GM12878 (cell line): ENCODE results near the gene WWOX. TPM values are rescaled to one million over a fixed set of nuclear protein-coding genes. Genes with fewer than 3 reads are reported as not detected.

ENCODE experiments used
- ATAC-seq: fragments of 200-7000 bp; cut with Tn5 transposase; 3 replicates; pipeline ENCODE4 v1.9.1; 2020; ENCODE audit warnings: mild to moderate bottlenecking, moderate library complexity
- BruUV-seq: library from RNA; stranded (reverse); fragments of 400-500 nt; replicated peaks from 2 replicates; lab custom pipeline; 2021; lab: Mats Ljungman, UMichigan
- CTCF ChIA-PET: fragments of 300-600 bp; sonication (Branson Sonifier 250); formaldehyde crosslinking; extraction: SDS; loops from one replicate; lab custom pipeline; 2021; ENCODE audit warnings: inconsistent platforms; lab: Yijun Ruan, JAX
- POLR2A ChIA-PET: fragments of 350-600 bp; formaldehyde crosslinking; extraction: SDS; loops from one replicate; lab custom pipeline; 2021; ENCODE audit warnings: inconsistent platforms; lab: Charles Lee
- RAD21 ChIA-PET: fragments of 300-600 bp; sonication (Branson Sonifier 250); formaldehyde crosslinking; loops from one replicate; lab custom pipeline; 2023; ENCODE audit warnings: antibody characterized with exemption; ENCODE audit not compliant: unreplicated experiment; lab: Charles Lee
- SMC1A ChIA-PET: fragments of 300-600 bp; sonication (Branson Sonifier 250); formaldehyde crosslinking; loops from one replicate; lab custom pipeline; 2023; ENCODE audit not compliant: unreplicated experiment, uncharacterized antibody; lab: Charles Lee
- DNase-seq: peaks from one replicate; pipeline ENCODE4 v3.0.0-alpha.2; 2011; ENCODE audit warnings: low read depth, low spot score
- FAIRE-seq: peaks from 3 replicates; lab custom pipeline; 2011; peaks lifted over from hg19 to GRCh38; lab: Jason Lieb, UNC
- H2AFZ ChIP-seq: 2 replicates; pipeline ENCODE4 v1.6.0; 2011; ENCODE audit warnings: low read depth, low read length, control low read depth; ENCODE audit not compliant: control insufficient read depth
- H3K27ac ChIP-seq: 2 replicates; pipeline ENCODE4 v1.5.1; 2011; ENCODE audit warnings: control low read depth; ENCODE audit not compliant: control insufficient read depth, insufficient read depth
- H3K27me3 ChIP-seq, 2 experiments: replicated peaks in 1 of 2; 2 replicates each; pipeline versions ENCODE4 v1.6.0 to v1.6.1; 2011; ENCODE audit warnings: low read length in 1 of 2; ENCODE audit not compliant: control insufficient read depth in 2 of 2, insufficient read depth in 2 of 2
- H3K36me3 ChIP-seq, 2 experiments: 2 replicates each; pipeline ENCODE4 v1.5.1; 2011; ENCODE audit warnings: low read length in 1 of 2; ENCODE audit not compliant: control insufficient read depth in 2 of 2, insufficient read depth in 2 of 2
- H3K4me1 ChIP-seq: 2 replicates; pipeline ENCODE4 v1.6.1; 2011; ENCODE audit warnings: mild to moderate bottlenecking, low read length, moderate library complexity, mixed read lengths; ENCODE audit not compliant: control insufficient read depth, insufficient read depth
- H3K4me2 ChIP-seq: 2 replicates; pipeline ENCODE4 v1.6.0; 2011; ENCODE audit warnings: control low read depth; ENCODE audit not compliant: control insufficient read depth, insufficient read depth
- H3K4me3 ChIP-seq: fragments of 200-600 bp; sonication (generic); 2 replicates; pipeline ENCODE4 v1.5.1; 2016
- H3K79me2 ChIP-seq: 2 replicates; pipeline ENCODE4 v1.6.0; 2011; ENCODE audit warnings: low read length; ENCODE audit not compliant: control insufficient read depth, insufficient read depth
- H3K9ac ChIP-seq: 2 replicates; pipeline ENCODE4 v1.8.0; 2011; ENCODE audit warnings: low read length, control low read depth, mixed read lengths; ENCODE audit not compliant: control insufficient read depth, insufficient read depth
- H3K9me3 ChIP-seq: replicated peaks from 3 replicates; pipeline ENCODE4 v1.5.1; 2011; ENCODE audit warnings: mild to moderate bottlenecking, low read length; ENCODE audit not compliant: control insufficient read depth, insufficient read depth
- H4K20me1 ChIP-seq: 2 replicates; pipeline ENCODE4 v1.6.0; 2011; ENCODE audit not compliant: control insufficient read depth, insufficient read depth
- ASH2L ChIP-seq: fragments of 300-600, 200-600 bp; sonication (generic); IDR thresholded peaks from 2 replicates; pipeline ENCODE4 v1.6.1; 2017; ENCODE audit warnings: low read depth, mild to moderate bottlenecking, borderline replicate concordance
- BRCA1 ChIP-seq: IDR thresholded peaks from 2 replicates; pipeline ENCODE4 v1.6.1; 2011; ENCODE audit warnings: low read depth, low read length, improper control_type of control experiment
- CBFB ChIP-seq: IDR thresholded peaks from 2 replicates; pipeline ENCODE4 v1.6.1; 2016; ENCODE audit warnings: antibody characterized with exemption, low read depth
- CHD1 ChIP-seq: IDR thresholded peaks from 2 replicates; pipeline ENCODE4 v1.6.1; 2012; ENCODE audit warnings: low read depth, low read length, improper control_type of control experiment
- FOXK2 ChIP-seq: fragments of 450-650 bp; IDR thresholded peaks from 2 replicates; pipeline ENCODE4 v1.6.1; 2017; ENCODE audit warnings: mild to moderate bottlenecking, moderate library complexity
- NFYA ChIP-seq: IDR thresholded peaks from 2 replicates; pipeline ENCODE4 v1.6.1; 2011; ENCODE audit warnings: low read depth, mild to moderate bottlenecking, low read length, improper control_type of control experiment, borderline replicate concordance
- NRF1 ChIP-seq: conservative IDR thresholded peaks from 2 replicates; pipeline ENCODE4 v1.6.1; 2011; ENCODE audit warnings: mild to moderate bottlenecking, low read depth, low read length, improper control_type of control experiment
- SRF ChIP-seq, 2 experiments: IDR thresholded peaks; 2 replicates each; pipeline ENCODE4 v1.6.1; 2011; ENCODE audit warnings: low read depth in 2 of 2, low read length in 2 of 2, mild to moderate bottlenecking in 1 of 2, moderate library complexity in 1 of 2
- TCF7 ChIP-seq: IDR thresholded peaks from 2 replicates; pipeline ENCODE4 v1.6.1; 2014; ENCODE audit warnings: antibody characterized with exemption, borderline replicate concordance
- WRNIP1 ChIP-seq: IDR thresholded peaks from 2 replicates; pipeline ENCODE4 v1.6.1; 2011; ENCODE audit warnings: low read depth, low read length, improper control_type of control experiment, borderline replicate concordance
- WGBS: methylation state at CpG from one replicate; pipeline ENCODE4 v1.1.6; 2016; ENCODE audit warnings: low lambda C conversion rate; ENCODE audit not compliant: insufficient replicate concordance, insufficient coverage; ENCODE audit errors: missing lambda C conversion rate; 5-methylcytosine and 5-hydroxymethylcytosine counted together
- in situ Hi-C: fragments of 300-500 bp; cut with MboI; formaldehyde crosslinking; loops from 9 replicates; pipeline ENCODE4 v1.14.3; 2018; ENCODE audit warnings: mixed read lengths
- intact Hi-C: fragments of 100-400 bp; cut with micrococcal nuclease; formaldehyde crosslinking; loops from one replicate; pipeline ENCODE4 v1.14.2; 2022; ENCODE audit not compliant: unreplicated experiment
- polyA plus RNA-seq, 11 experiments: library from polyadenylated mRNA; depleted of rRNA in 4 of 11; unstranded in 6 of 11; stranded (reverse) in 5 of 11; fragments of >200 nt; fragmentation: Nextera tagmentation in 4 of 11; fragmentation: Illumina TruSeq in 1 of 11; extraction: Ambion mirVana in 4 of 11; extraction: Trizol in 1 of 11; gene quantifications; 1 replicate in 1 of 11; 2 replicates in 10 of 11; pipeline versions ENCODE4 v1.2.1 to v1.2.3, GENCODE V29; 2011 to 2016; ENCODE audit warnings: inconsistent platforms in 2 of 11, missing spikeins in 2 of 11, low read depth in 1 of 11
- total RNA-seq, 4 experiments: library from RNA; depleted of rRNA in 3 of 4; stranded (reverse); fragments of >200 nt in 3 of 4; fragmentation: Illumina TruSeq in 1 of 4; extraction: Trizol in 1 of 4; gene quantifications; 2 replicates each; pipeline versions ENCODE4 v1.2.1 to v1.2.3, GENCODE V29; 2013 to 2021
- TF ChIP-seq, protein P1 (sequence below): fragments of 150-350 bp; IDR thresholded peaks from 2 replicates; pipeline ENCODE4 v1.6.1; 2016; ENCODE audit warnings: low read depth, low read length
- TF ChIP-seq, protein P2 (sequence below): fragments of 450-650 bp; IDR thresholded peaks from 2 replicates; pipeline ENCODE4 v1.6.1; 2017; ENCODE audit warnings: mild to moderate bottlenecking, low read depth, inconsistent platforms; ENCODE audit not compliant: poor library complexity, severe bottlenecking

The WWOX gene
- total and polyA plus RNA-seq, 10 of the 15 experiments (the other 5 are each of a cell fraction or from before 2014, with no cell fraction given) = 2.8 to 24.4 (median 17.8) TPM

DNA sequence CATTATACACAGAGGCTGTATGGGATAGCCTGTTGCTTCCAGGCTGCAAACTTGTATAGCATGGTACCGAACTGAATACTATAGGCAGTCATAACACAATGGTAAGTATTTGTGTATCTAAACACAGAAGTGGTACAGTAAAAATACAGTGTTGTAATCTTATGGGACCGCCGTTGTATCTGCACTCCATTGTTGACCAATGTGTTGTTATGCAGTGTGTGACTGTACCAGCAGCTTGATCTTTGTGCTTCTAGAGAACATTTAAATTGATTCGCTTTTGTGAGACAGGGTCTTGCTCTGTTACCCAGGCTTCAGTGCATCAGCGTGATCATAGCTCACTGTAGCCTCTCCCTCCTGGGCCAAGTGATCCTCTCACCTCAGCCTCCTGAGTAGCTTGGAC is 31.5 kb downstream of the WWOX start:
- Histone ChIP-seq H2AFZ (no peak overlapping the region), H3K79me2 (no peaks in the 10 kb centered on the region), H3K27me3 (no peaks in the 10 kb centered on the region), H3K9ac (no peak overlapping the region), H3K4me1 (no peaks in the 10 kb centered on the region; the same call in 1 of the 2 replicates), H3K4me2 (no peak overlapping the region), H3K27ac (no peak overlapping the region), H3K9me3 (no peaks in the 10 kb centered on the region), H4K20me1 (no peaks in the 10 kb centered on the region), H3K36me3 (no peaks in the 10 kb centered on the region), H3K4me3 (no peak overlapping the region)
- TF ChIP-seq NFYA = no peak
- TF ChIP-seq NRF1 = no peak
- no TSS peak for BruUV-seq
- CTCF ChIA-PET = no interaction called here
- ATAC-seq (no peak), FAIRE-seq (no peak), DNase-seq (no peak)
- RAD21 ChIA-PET = no interaction called here
- intact Hi-C loops = no loop called here
- SMC1A ChIA-PET = no interaction called here
- 100% methylated on average over 5 of the region's 5 CpGs for WGBS
- POLR2A ChIA-PET = no interaction called here
- in situ Hi-C loops = no loop called here

DNA sequence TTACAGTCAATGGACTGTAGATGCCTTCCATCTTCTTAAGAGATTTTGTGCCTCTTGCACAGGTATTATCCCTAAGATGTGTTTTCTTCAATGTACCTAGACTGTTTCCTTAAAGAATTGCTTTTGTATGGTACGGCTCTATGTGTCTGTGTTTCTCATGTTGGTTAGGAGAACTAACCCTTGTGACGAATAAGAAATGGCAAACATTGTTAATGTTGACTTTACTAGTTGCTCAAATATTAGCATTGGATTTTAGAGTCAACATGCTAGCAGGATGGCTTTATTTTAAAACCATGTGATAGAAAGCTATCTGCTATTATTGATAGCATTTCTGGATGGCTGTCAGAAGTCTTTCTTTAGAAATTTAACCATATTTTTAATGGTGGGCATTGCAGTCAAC is 34.5 kb downstream of the WWOX start:
- ATAC-seq (no peak), DNase-seq (no peak), FAIRE-seq (no peak)
- no TSS peak for BruUV-seq
- Histone ChIP-seq H3K4me2 (no peak overlapping the region), H3K27me3 (no peaks in the 10 kb centered on the region), H2AFZ (no peak overlapping the region), H3K4me1 (no peaks in the 10 kb centered on the region), H3K4me3 (no peak overlapping the region), H4K20me1 (no peaks in the 10 kb centered on the region), H3K79me2 (no peaks in the 10 kb centered on the region), H3K9ac (no peak overlapping the region), H3K9me3 (no peaks in the 10 kb centered on the region), H3K36me3 (no peaks in the 10 kb centered on the region), H3K27ac (no peak overlapping the region)
- ChIA-PET SMC1A (interaction anchor here (0.7 kb wide), 1 partner anchor 13 kb away, joined by 3 read pairs; no protein-coding TSS in a partner anchor), CTCF (no interaction called here), POLR2A (no interaction called here), RAD21 (no interaction called here)
- intact Hi-C loops = no loop called here
- 97% methylated on average over 2 of the region's 2 CpGs for WGBS
- in situ Hi-C loops = no loop called here
- TF ChIP-seq, protein P1, sequence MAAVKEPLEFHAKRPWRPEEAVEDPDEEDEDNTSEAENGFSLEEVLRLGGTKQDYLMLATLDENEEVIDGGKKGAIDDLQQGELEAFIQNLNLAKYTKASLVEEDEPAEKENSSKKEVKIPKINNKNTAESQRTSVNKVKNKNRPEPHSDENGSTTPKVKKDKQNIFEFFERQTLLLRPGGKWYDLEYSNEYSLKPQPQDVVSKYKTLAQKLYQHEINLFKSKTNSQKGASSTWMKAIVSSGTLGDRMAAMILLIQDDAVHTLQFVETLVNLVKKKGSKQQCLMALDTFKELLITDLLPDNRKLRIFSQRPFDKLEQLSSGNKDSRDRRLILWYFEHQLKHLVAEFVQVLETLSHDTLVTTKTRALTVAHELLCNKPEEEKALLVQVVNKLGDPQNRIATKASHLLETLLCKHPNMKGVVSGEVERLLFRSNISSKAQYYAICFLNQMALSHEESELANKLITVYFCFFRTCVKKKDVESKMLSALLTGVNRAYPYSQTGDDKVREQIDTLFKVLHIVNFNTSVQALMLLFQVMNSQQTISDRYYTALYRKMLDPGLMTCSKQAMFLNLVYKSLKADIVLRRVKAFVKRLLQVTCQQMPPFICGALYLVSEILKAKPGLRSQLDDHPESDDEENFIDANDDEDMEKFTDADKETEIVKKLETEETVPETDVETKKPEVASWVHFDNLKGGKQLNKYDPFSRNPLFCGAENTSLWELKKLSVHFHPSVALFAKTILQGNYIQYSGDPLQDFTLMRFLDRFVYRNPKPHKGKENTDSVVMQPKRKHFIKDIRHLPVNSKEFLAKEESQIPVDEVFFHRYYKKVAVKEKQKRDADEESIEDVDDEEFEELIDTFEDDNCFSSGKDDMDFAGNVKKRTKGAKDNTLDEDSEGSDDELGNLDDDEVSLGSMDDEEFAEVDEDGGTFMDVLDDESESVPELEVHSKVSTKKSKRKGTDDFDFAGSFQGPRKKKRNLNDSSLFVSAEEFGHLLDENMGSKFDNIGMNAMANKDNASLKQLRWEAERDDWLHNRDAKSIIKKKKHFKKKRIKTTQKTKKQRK = no peak
- no peak for TF ChIP-seq CHD1
- TF ChIP-seq WRNIP1 = no peak
- TF ChIP-seq BRCA1 = no peak
- TF ChIP-seq, protein P2, sequence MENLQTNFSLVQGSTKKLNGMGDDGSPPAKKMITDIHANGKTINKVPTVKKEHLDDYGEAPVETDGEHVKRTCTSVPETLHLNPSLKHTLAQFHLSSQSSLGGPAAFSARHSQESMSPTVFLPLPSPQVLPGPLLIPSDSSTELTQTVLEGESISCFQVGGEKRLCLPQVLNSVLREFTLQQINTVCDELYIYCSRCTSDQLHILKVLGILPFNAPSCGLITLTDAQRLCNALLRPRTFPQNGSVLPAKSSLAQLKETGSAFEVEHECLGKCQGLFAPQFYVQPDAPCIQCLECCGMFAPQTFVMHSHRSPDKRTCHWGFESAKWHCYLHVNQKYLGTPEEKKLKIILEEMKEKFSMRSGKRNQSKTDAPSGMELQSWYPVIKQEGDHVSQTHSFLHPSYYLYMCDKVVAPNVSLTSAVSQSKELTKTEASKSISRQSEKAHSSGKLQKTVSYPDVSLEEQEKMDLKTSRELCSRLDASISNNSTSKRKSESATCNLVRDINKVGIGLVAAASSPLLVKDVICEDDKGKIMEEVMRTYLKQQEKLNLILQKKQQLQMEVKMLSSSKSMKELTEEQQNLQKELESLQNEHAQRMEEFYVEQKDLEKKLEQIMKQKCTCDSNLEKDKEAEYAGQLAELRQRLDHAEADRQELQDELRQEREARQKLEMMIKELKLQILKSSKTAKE = no peak
- no peak for TF ChIP-seq FOXK2
- TF ChIP-seq CBFB = no peak
- no peak for TF ChIP-seq SRF (IDR thresholded peaks at IDR 0.05; ENCODE audit: low read depth in 2 of 2, low read length in 2 of 2)
- TF ChIP-seq TCF7 = no peak
- no peak for TF ChIP-seq ASH2L
